22Rv1 (cell line): ENCODE results near the gene TXLNB.

Experiments
- ZFX ChIP-seq: fragments of 450-650 bp; IDR thresholded peaks from 2 replicates; pipeline ENCODE4 v1.6.1; 2017; ENCODE audit warnings: antibody characterized with exemption, borderline replicate concordance
- TF ChIP-seq, protein P1 (sequence below): fragments of 450-650 bp; IDR thresholded peaks from 2 replicates; pipeline ENCODE4 v1.5.1; 2017; ENCODE audit warnings: mild to moderate bottlenecking

DNA sequence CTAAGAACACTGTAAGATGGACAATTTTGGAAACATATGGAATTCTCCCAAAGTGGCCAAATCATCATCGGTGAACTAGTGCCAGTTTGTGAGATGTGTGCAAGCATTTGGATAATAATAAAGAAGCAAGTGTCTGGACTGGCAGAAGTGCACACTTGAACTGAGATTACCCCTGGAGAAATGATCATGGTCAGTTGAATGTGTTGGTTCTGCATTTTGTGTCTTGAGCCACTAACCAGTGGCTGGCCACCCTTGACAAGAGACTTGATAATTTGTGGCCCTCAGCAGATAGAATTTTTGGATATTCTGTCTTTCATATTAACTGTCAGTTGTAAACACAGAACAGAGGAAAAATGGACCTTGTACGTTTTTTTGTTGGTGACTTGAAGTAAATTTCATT lies 45.2 kb upstream of the TXLNB start:
- TF ChIP-seq, protein P1, sequence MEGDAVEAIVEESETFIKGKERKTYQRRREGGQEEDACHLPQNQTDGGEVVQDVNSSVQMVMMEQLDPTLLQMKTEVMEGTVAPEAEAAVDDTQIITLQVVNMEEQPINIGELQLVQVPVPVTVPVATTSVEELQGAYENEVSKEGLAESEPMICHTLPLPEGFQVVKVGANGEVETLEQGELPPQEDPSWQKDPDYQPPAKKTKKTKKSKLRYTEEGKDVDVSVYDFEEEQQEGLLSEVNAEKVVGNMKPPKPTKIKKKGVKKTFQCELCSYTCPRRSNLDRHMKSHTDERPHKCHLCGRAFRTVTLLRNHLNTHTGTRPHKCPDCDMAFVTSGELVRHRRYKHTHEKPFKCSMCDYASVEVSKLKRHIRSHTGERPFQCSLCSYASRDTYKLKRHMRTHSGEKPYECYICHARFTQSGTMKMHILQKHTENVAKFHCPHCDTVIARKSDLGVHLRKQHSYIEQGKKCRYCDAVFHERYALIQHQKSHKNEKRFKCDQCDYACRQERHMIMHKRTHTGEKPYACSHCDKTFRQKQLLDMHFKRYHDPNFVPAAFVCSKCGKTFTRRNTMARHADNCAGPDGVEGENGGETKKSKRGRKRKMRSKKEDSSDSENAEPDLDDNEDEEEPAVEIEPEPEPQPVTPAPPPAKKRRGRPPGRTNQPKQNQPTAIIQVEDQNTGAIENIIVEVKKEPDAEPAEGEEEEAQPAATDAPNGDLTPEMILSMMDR = no peak
- TF ChIP-seq ZFX = no peak
